OCI-LY7 (cell line): Measurements from ENCODE around the gene RIMS1. TPM values are rescaled to one million over a fixed set of nuclear protein-coding genes. Genes with fewer than 3 reads are reported as not detected.
A peak's percentile ranks its signal among the peaks of the same experiment; 100 is the strongest.

Experiments
- BruUV-seq: library from RNA; stranded (reverse); fragments of 400-500 nt; replicated peaks from 2 replicates; lab custom pipeline; 2021; lab: Mats Ljungman, UMichigan
- CTCF ChIA-PET: fragments of 300-600 bp; sonication (Branson Sonifier 250); formaldehyde crosslinking; loops from one replicate; lab custom pipeline; 2022; ENCODE audit warnings: antibody characterized with exemption; ENCODE audit not compliant: unreplicated experiment; lab: Charles Lee
- POLR2A ChIA-PET: fragments of 300-600 bp; sonication (Branson Sonifier 250); formaldehyde crosslinking; loops from one replicate; lab custom pipeline; 2022; ENCODE audit warnings: antibody characterized with exemption; lab: Charles Lee
- DNase-seq: peaks from one replicate; pipeline ENCODE4 v3.0.0-alpha.2; 2015; ENCODE audit warnings: low spot score
- H2AFZ ChIP-seq: fragments of 200-600 bp; sonication (generic), shearing (Covaris generic); 2 replicates; pipeline ENCODE4 v1.6.1; 2014; ENCODE audit warnings: mild to moderate bottlenecking, antibody characterized with exemption, low read length, moderate library complexity
- H3K27ac ChIP-seq: fragments of 200-600 bp; sonication (generic); 2 replicates; pipeline ENCODE4 v1.5.1; 2014; ENCODE audit warnings: mixed run types, low read depth, mild to moderate bottlenecking, moderate library complexity, low read length, inconsistent platforms; ENCODE audit not compliant: poor library complexity, severe bottlenecking
- H3K36me3 ChIP-seq: fragments of 200-600 bp; sonication (generic); 2 replicates; pipeline ENCODE4 v1.6.1; 2014; ENCODE audit warnings: mild to moderate bottlenecking, antibody characterized with exemption, low read length, moderate library complexity, mixed read lengths; ENCODE audit not compliant: insufficient read depth
- H3K4me1 ChIP-seq: fragments of 200-600 bp; sonication (generic); 2 replicates; pipeline ENCODE4 v1.5.1; 2014; ENCODE audit warnings: mild to moderate bottlenecking, low read length; ENCODE audit not compliant: insufficient read depth, poor library complexity, severe bottlenecking
- H3K4me2 ChIP-seq: fragments of 200-600 bp; sonication (generic); 2 replicates; pipeline ENCODE4 v1.6.1; 2014; ENCODE audit warnings: mild to moderate bottlenecking, low read length
- H3K4me3 ChIP-seq: fragments of 200-600 bp; sonication (generic); 2 replicates; pipeline ENCODE4 v1.5.1; 2014; ENCODE audit warnings: mild to moderate bottlenecking, low read depth, low read length; ENCODE audit not compliant: poor library complexity, severe bottlenecking
- H3K79me2 ChIP-seq: fragments of 200-600 bp; sonication (generic); 2 replicates; pipeline ENCODE4 v1.6.1; 2016; ENCODE audit warnings: low read depth, mild to moderate bottlenecking, low read length, moderate library complexity, mixed read lengths; ENCODE audit not compliant: insufficient read depth
- H3K9me2 ChIP-seq: fragments of 200-600 bp; sonication (generic); 2 replicates; pipeline ENCODE4 v1.6.1; 2016; ENCODE audit warnings: mild to moderate bottlenecking, low read length, mixed read lengths; ENCODE audit not compliant: insufficient read depth
- H3K9me3 ChIP-seq: fragments of 200-600 bp; sonication (generic); 2 replicates; pipeline ENCODE4 v1.6.1; 2014; ENCODE audit warnings: mild to moderate bottlenecking, mixed run types, low read length, mixed read lengths
- H4K20me1 ChIP-seq: fragments of 200-600 bp; sonication (generic); 2 replicates; pipeline ENCODE4 v1.6.1; 2014; ENCODE audit warnings: mild to moderate bottlenecking, antibody characterized with exemption, low read length, moderate library complexity, mixed read lengths; ENCODE audit not compliant: insufficient read depth
- EZH2phosphoT487 ChIP-seq: fragments of 200-600 bp; sonication (generic); IDR thresholded peaks from 2 replicates; pipeline ENCODE4 v1.6.1; 2018; ENCODE audit warnings: low read depth, borderline replicate concordance, mild to moderate bottlenecking, mixed run types, antibody characterized with exemption, low read length, moderate library complexity, mixed read lengths
- intact Hi-C: fragments of 100-400 bp; cut with micrococcal nuclease; formaldehyde crosslinking; loops from one replicate; pipeline ENCODE4 v1.10.0; 2022; ENCODE audit not compliant: unreplicated experiment
- total RNA-seq, 2 experiments: library from RNA; depleted of rRNA in 1 of 2; stranded (reverse); fragments of >200 nt in 1 of 2; shearing (Covaris generic) in 1 of 2; gene quantifications; 2 replicates each; pipeline ENCODE4 v1.2.3, GENCODE V29; 2014 to 2022
- TF ChIP-seq, protein P1 (sequence below): fragments of 200-600 bp; sonication (generic); conservative IDR thresholded peaks from 2 replicates; pipeline ENCODE4 v1.5.1; 2014; ENCODE audit warnings: mild to moderate bottlenecking, antibody characterized with exemption, low read length, moderate library complexity, mixed read lengths

Gene RIMS1
- total RNA-seq, 2 experiments from 2014 or later: not detected

DNA sequence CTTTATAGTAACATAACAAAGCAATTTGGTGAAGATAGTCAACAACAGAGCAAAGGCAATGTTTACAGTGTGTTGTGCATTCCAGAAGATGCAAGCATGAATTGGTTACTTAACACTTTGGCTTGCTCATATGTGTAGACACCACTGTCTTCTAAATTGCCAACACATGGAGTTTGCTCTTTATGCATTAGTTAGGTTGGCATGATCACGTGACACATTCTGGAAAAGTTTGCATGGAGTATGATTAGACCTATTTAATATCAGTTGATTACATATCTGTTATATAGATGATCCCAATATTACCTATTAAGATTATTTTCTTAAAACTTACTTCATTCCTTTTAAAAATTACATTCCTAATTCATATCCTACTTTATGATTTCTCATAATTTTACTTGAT lies 197.6 kb downstream of the RIMS1 start:
- H3K4me2 ChIP-seq: no peak overlapping the region
- H3K4me3 ChIP-seq: no peak overlapping the region
- no peaks in the 10 kb centered on the region for H3K36me3 ChIP-seq
- TF ChIP-seq, protein P1, sequence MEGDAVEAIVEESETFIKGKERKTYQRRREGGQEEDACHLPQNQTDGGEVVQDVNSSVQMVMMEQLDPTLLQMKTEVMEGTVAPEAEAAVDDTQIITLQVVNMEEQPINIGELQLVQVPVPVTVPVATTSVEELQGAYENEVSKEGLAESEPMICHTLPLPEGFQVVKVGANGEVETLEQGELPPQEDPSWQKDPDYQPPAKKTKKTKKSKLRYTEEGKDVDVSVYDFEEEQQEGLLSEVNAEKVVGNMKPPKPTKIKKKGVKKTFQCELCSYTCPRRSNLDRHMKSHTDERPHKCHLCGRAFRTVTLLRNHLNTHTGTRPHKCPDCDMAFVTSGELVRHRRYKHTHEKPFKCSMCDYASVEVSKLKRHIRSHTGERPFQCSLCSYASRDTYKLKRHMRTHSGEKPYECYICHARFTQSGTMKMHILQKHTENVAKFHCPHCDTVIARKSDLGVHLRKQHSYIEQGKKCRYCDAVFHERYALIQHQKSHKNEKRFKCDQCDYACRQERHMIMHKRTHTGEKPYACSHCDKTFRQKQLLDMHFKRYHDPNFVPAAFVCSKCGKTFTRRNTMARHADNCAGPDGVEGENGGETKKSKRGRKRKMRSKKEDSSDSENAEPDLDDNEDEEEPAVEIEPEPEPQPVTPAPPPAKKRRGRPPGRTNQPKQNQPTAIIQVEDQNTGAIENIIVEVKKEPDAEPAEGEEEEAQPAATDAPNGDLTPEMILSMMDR: no peak
- no peak for TF ChIP-seq EZH2phosphoT487
- BruUV-seq: no TSS peak
- no peaks in the 10 kb centered on the region for H3K79me2 ChIP-seq
- CTCF ChIA-PET: no interaction called here
- intact Hi-C loops: loop anchor here (2.0 kb wide), 1 partner anchor 549 kb away; no protein-coding TSS in a partner anchor
- H3K9me3 ChIP-seq: no peaks in the 10 kb centered on the region
- H2AFZ ChIP-seq: no peak overlapping the region
- no peaks in the 10 kb centered on the region for H4K20me1 ChIP-seq
- no peaks in the 10 kb centered on the region for H3K4me1 ChIP-seq
- POLR2A ChIA-PET: no interaction called here
- no peak overlapping the region for H3K27ac ChIP-seq
- no peak for DNase-seq
- no peaks in the 10 kb centered on the region for H3K9me2 ChIP-seq

DNA sequence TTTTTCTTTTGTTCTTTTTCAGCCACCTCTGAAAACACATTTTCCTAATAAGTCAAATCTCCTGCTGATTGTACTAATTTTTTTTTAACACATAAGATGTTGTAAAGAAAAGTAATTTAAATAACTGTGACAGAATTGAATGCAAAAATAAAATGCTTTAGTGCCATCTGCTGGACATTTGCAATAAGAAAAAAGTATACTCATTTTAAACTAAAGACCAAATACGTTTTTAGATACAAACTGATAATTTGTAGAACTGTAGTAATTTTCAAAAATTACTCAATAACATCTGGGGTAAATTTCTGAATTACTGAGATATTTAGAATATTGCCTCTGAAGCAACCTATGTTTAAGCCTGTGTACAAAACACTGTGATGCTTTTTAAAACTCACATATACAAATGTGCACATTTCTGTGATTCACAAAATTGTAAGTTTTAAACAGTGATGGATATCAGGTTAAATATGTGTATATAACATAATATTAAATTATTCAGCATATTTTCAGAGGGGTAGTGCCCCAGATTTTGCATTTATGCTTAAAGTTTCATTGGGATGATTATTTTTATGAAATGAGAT lies 198.7 kb downstream of the RIMS1 start:
- Histone ChIP-seq H2AFZ (no peak overlapping the region), H3K79me2 (no peaks in the 10 kb centered on the region), H3K27ac (no peak overlapping the region), H3K4me2 (no peak overlapping the region), H3K9me2 (no peaks in the 10 kb centered on the region), H3K4me1 (no peaks in the 10 kb centered on the region), H3K4me3 (no peak overlapping the region), H3K9me3 (no peaks in the 10 kb centered on the region), H3K36me3 (no peaks in the 10 kb centered on the region), H4K20me1 (no peaks in the 10 kb centered on the region)
- CTCF ChIA-PET: no interaction called here
- intact Hi-C loops: loop anchor here (2.0 to 5.0 kb wide), 2 partner anchors 550 to 703 kb away; no protein-coding TSS in a partner anchor
- BruUV-seq: no TSS peak
- POLR2A ChIA-PET: interaction anchor here (1.2 kb wide), 1 partner anchor 53 kb away, joined by 5 read pairs; no protein-coding TSS in a partner anchor
- peak; percentile 37 for DNase-seq
- TF ChIP-seq, protein P1: peak; percentile 90
- no peak for TF ChIP-seq EZH2phosphoT487

DNA sequence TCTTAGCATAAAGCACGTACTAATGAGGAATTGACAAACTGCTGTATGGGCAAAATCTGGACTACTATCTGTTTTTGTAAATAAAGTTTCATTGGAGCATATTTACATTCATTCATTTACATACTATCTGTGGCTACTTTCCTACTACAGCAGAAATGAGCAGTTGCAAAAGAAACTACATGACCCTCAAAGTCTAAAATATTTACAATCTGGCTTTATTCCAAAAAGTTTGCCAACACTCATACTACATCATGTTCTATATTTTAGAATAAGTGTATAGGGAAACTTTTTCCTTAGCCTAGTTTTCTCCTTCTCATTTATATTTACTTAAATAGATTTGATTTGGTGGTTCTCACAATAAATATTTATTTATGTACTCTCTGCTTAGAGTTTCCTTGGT lies 208.2 kb downstream of the RIMS1 start:
- Histone ChIP-seq H4K20me1 (no peaks in the 10 kb centered on the region), H2AFZ (no peak overlapping the region), H3K79me2 (no peaks in the 10 kb centered on the region), H3K9me2 (no peaks in the 10 kb centered on the region), H3K27ac (no peak overlapping the region), H3K9me3 (no peaks in the 10 kb centered on the region), H3K4me3 (no peak overlapping the region), H3K4me2 (no peak overlapping the region), H3K4me1 (no peaks in the 10 kb centered on the region), H3K36me3 (no peaks in the 10 kb centered on the region)
- intact Hi-C loops: no loop called here
- ChIA-PET CTCF (no interaction called here), POLR2A (no interaction called here)
- no peak for DNase-seq
- no peak for TF ChIP-seq EZH2phosphoT487
- TF ChIP-seq, protein P1: no peak
- no TSS peak for BruUV-seq
